Activated CD4-positive, alpha-beta T cell treated with anti-CD3 and anti-CD28 coated beads for 24 hours (primary cell): ENCODE data around the gene SUFU.

Experiments
- DNase-seq, 2 donors: peaks; one replicate each; pipeline ENCODE4 v3.0.0-alpha.2; 2020; ENCODE audit warnings: low read depth in 2 of 2

The SUFU gene

GRCh38 chr10:102595897-102596296, 92.1 kb downstream of the SUFU start:
- DNase-seq: no peak

- DNase-seq: peak in 1 of 2 donors; percentile 17
Measured at GRCh38 chr10:102596506-102596971, 92.8 kb downstream of the SUFU start.

- DNase-seq: no peak
Measured at GRCh38 chr10:102597131-102597991, 93.6 kb downstream of the SUFU start.

- DNase-seq: no peak
Measured at GRCh38 chr10:102598243-102598642, 94.5 kb downstream of the SUFU start.

GRCh38 chr10:102599565-102600327, 96.0 kb downstream of the SUFU start:
- no peak for DNase-seq

DNA sequence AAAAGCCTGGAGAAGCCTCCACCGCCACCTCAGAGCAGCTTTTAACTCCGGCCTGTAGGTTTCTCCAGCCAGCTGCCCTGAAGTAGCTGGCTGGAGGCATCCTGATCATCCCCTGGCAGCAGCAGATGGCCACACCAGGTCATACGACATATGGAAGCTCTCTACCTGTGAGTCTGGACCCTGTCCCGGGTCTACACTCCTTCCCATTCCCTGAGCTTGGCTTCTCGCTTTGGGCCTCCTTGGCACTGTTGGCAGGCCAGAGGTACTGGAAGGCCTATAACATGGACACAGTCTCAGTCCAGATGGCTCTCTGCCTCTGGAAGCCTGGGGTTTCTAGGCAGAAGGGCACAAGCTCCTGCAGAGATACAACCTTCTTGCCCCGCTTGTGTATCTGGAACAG, 97.0 kb downstream of the SUFU start:
- no peak for DNase-seq

GRCh38 chr10:102601639-102602038, 97.9 kb downstream of the SUFU start:
- DNase-seq: no peak

DNA sequence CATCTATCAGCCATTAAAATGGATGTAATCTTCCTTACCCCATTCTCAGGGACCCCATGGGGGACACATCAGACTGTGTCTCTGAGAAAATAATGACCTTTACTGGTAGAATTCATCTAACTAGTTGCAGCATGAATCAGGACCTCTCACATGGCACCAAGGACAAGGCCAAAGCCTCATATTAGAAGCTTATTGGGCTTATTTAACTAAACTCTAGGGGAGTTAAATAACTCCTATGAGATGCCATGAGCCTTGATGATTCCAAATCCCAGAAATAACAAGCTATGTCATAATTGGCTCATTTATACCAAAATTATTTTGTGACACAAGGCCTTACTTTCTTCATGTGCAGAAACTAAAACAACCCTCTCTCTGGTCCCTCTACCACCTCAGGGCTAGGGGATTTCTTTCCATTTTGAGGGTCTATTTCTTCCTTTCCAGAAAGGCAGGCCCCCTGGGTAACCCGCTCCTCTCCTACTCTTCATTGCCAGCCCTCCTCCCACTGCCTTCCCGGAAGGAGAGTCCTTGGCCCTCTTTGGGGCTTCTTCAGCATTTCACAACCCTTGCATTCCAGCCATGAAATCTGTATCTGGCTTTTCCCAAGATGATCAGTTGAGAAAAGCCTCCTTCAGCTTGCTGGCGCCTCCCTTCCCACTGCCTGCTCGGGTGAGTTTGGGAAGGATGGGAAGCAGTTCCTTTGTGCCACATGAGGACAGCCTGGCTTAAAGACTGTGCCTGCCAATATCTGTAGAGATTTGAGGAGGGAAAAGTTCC, 98.7 kb downstream of the SUFU start:
- DNase-seq: no peak

DNA sequence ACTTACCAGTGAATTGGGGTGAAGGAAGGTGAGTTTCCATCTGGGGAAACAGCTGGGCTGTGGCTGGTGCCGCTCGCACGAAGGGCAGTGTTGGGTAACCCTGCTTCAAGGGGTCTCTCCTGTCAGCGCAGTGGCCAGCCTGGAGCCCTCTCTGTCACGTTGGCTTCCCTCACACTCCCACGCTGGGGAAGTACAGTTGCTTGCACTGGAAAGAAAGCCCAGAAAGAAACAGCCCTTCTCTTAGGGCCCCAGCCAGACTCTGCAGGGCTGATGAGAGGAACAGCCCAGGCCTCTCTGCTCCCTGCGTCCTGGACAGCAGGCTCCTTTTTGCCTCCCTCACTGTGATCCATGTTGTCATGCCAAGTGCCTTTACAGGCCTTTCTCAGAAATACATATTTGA, 100.2 kb downstream of the SUFU start:
- no peak for DNase-seq

DNA sequence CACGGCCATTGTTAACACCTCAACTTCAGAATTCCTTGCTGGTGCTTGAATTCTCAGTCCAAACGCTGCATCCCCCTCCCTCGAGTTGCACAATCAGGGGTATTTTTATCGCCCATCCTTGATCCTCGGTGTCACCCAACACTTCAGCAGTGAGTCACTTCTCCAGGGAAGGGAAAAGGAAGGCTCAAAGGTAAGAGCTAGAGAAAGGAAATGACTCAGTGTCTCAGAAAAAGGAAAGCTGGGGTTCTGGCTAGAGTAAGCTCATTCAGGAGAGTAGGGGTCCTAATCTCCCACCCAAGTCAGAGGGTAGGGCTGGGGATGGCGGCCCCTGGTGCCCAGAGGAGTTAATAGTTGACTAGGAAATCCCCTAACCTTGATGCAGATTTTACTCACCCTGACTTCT, 100.7 kb downstream of the SUFU start:
- DNase-seq: no peak

GRCh38 chr10:102605712-102606111, 101.9 kb downstream of the SUFU start:
- DNase-seq: no peak

DNA sequence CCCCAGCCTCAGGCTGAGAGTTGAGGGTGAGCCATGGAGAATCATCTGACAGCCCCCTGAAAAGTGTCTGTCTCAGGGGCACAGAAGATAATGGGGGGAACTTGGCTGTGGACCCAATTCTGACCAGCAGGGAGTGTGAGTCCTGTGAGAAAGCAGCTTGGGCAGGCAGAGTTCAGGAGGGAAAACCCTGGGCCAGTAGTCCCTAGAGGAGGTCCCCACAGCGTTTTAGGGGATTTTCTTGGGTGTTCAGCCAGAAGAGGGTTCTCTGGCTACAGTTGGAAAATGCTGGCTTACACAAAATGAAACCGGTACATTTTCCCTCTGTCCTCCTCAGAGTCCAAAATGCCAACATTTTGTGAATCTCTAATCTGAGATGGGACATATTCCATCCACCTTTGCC, 104.7 kb downstream of the SUFU start:
- DNase-seq: no peak

- no peak for DNase-seq
Measured at GRCh38 chr10:102610441-102610887, 106.7 kb downstream of the SUFU start.

DNA sequence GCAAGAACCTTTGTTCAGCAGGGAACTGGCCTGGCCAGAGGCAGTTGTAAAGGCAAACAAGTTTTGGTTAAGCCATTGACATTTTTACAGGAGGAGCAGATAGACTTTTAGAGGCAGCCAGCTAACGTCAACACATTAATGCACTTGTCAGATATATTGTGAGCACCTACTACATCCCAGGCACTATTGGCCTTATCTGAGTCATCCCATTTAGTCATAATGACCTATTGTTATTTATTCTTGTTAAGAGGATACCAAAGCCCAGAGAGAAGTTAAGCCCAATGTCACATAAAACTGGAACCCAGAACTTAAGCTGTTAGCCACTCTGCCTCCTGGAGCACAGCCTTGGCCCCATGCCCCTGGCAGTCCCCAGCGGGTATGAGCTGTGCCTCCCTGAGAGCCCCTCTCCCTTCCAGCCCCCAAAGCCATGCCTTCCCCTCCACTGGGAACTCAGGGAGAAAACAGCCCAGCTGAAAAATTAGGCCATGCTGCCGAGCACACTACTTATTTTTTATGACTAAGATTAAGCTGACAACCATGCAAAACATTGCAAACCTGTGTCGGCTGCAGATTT, 107.8 kb downstream of the SUFU start:
- no peak for DNase-seq

DNA sequence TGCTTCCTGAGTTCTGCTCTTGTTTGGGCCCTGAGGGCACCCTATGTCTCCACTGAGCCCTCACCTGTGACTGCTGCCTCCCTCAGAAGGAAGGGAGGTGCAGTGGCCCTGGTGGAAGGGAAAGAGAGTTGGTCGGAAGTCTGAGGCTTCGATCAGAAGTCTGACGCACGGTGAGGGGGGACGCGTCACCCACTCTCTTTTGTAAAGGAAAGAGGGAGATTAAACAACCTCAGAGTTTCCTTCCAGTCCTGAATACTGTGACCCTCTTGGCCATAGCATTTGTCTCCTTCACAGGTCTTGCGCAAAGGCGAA, 109.1 kb downstream of the SUFU start:
- DNase-seq: peak in 1 of 2 donors; percentile 34

DNA sequence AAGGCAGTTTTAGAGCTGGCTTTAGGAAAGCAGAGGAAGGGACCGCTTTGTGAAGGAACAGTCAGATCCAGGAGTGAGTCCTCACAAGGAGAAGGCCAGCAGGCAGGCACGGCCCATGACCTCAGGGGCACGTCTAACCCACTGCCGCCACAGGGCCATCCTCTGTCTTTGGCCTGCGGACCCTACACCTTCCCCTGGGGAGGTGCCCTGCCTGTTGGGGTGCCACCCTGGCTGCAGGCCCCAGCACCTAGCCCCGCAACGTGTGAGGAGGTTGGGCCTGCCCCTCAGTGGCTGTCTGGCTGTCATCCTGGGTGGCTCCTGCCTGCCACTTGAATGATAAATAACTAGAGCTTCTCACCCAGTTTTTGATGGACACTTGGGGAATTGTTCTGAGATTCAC, 109.5 kb downstream of the SUFU start:
- no peak for DNase-seq

GRCh38 chr10:102613785-102614184, 110.0 kb downstream of the SUFU start:
- DNase-seq: no peak

DNA sequence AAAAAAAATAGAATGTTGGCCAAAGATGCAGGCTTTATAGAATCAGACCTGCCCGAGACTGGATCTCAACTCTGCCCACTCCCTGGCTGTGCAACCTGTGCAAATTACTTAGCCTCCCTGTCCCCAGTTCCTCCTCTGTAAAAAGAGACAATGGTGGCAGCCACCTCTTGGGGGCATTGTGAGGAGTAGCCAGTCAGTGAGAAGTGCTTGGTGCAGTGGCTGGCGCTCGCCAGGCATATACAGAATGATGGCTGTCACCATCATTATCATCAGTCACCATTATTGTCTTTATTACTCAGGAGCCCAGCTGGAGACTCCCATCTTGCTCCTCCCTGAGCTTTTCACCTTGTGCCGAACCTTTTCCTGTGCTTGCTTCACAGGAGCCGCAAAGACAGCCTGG, 111.1 kb downstream of the SUFU start:
- DNase-seq: no peak

- peak in 1 of 2 donors; percentile 22 for DNase-seq
Measured at GRCh38 chr10:102615361-102615760, 111.6 kb downstream of the SUFU start.

GRCh38 chr10:102616066-102616770, 112.4 kb downstream of the SUFU start:
- no peak for DNase-seq

DNA sequence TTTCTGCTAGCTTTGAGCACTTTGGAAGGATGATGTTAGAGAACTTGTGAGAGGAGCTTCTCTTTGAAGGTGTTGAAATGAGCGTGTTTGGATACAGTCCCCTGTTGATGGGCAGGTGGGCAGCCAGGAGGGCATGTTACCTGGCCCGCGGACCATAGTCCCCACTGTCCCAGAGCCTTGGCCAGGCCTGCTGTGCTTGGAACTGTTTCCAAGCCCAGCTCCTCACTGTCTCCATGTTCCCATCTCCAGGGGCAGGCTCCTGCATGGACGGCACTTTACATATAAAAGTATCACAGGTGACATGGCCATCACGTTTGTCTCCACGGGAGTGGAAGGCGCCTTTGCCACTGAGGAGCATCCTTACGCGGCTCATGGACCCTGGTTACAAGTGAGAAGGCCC, 113.3 kb downstream of the SUFU start:
- DNase-seq: no peak
